Stimulated activated CD4-positive, alpha-beta T cell treated with anti-CD3 and anti-CD28 coated beads, Interleukin-1b, Interleukin-23, amount 100 ng/mL, for 24 hours (primary cell): ENCODE measurements around the gene CCDC97.
"Not testable (repeated sequence)": the region's sequence is repeated elsewhere in the genome, so short reads cannot be mapped to it uniquely, and the experiment has no call there.

ENCODE experiments used
- DNase-seq, 4 experiments: peaks; one replicate each; pipeline ENCODE4 v3.0.0-alpha.2; 2020; ENCODE audit warnings: low read depth in 4 of 4, low spot score in 1 of 4

CCDC97 gene

GRCh38 chr19:41357746-41358145 is 47.8 kb downstream of the CCDC97 start:
- no peak for DNase-seq

DNA sequence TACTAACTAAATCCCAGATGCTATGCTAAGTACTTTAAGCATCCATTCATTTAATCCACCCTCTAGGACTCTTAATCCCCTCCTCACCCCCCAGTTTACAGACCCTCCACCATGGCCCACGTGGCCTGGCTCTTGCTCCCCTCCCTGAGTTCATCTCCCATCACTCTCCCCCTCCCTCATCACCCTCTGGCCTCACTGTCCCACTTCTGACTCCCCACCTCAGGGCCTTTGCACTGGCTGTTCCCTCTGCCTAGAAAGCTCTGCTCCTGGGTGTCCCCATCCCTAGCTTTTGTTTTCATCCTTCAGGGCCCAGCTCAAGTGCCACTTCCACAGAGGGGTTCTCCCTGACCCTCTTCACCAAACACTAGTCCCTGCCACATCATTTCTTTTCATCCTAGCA is 49.8 kb downstream of the CCDC97 start:
- DNase-seq, result no peak

DNA sequence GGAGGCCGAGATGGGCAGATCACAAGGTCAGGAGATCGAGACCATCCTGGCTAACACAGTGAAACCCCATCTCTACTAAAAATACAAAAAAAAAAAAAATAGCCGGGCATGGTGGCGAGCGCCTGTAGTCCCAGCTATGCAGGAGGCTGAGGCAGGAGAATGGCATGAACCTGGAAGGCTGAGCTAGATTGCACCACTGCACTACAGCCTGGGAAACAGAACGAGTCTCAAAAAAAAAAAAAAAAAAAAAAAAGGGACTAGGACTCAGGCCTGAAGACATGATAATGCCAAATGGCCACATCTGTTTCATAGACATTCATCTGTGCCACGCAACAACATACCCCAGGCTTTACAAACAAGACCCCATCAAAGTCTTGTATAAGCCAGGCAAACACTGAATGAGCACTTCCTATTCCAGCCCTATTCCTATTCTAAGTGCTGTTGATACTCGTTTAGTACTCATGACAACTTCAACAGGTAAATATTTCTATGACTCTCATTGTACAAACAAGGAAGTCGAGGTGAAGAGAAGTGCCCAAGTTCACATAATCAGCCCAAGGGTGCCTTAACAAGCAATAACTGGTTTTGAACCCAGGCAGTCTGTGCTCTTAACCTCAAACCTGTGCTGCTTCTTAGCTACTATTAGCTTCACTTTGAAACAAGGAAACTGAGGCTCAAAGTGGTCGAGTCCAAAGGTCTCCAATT is 52.3 kb downstream of the CCDC97 start:
- DNase-seq, result no peak

GRCh38 chr19:41363371-41363752 is 53.4 kb downstream of the CCDC97 start:
- DNase-seq, result no peak

GRCh38 chr19:41363753-41364523 is 54.0 kb downstream of the CCDC97 start, which contains the start of gene B9D2:
Gene B9D2 (minus strand): TSS chr19:41364149. CDS start chr19:41363519, 630 bp downstream.
- peak; percentile 91 to 97 (median 94) for DNase-seq

DNA sequence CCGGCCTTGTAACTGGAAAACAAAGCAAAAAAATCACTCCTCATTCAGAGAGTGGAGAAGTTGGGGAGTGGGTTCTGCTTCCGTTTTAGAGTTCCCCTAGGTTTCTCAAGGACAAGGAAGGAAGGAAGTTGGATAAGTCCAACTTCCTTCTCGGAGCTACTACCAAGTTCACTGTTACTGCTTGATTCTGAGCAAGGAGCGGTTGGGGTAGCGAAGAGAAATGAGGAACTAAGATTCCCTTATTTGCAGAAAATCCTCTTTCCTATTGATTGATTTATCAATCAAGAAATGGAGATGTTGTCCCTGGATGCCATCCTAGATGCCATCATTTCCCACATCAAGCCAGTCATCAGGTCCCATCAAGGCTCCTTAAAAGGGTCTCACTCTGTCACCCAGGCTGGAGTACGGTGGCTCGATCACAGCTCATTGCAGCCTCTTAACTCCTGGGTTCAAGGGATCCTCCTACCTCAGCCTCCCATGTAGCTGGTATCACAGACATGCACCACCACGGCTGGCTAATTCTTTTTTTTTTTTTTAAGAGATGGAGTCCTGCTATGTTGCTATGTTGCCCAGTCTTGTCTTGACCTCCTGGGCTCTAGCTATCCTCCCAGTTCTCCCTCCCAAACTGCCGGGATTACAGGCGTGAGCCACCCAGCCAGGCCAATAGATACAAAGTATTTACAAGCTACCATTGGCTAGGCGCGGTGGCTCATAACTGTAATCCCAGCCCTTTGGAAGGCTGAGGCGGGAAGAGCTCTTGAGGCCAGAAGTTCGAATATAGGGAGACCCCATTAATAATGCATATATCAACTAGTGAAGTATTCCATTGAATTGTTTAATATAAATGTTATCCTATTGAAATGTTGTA is 54.8 kb downstream of the CCDC97 start:
- DNase-seq, result no peak

GRCh38 chr19:41366089-41366488 is 56.1 kb downstream of the CCDC97 start:
- DNase-seq, result no peak

- no peak for DNase-seq
Measured at GRCh38 chr19:41367848-41368301, 57.9 kb downstream of the CCDC97 start.

- DNase-seq, result no peak
Measured at GRCh38 chr19:41369769-41370168, 59.8 kb downstream of the CCDC97 start.

DNA sequence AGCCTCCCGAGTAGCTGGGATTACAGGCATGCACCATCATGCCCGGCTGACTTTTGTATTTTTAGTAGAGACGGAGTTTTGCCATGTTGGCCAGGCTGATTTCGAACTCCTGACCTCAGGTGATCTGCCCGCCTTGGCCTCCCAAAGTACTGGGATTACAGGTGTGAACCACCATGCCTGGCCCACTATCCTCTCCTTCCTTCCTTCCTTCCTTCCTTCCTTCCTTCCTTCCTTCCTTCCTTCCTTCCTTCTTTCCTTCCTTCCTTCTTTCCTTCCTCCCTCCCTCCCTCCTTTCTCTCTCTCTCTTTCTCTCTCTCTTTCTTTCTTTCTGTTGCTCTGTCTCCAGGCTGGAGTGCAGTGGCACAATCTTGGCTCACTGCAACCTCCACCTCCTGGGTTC is 61.1 kb downstream of the CCDC97 start:
- DNase-seq, result not testable (repeated sequence)

DNA sequence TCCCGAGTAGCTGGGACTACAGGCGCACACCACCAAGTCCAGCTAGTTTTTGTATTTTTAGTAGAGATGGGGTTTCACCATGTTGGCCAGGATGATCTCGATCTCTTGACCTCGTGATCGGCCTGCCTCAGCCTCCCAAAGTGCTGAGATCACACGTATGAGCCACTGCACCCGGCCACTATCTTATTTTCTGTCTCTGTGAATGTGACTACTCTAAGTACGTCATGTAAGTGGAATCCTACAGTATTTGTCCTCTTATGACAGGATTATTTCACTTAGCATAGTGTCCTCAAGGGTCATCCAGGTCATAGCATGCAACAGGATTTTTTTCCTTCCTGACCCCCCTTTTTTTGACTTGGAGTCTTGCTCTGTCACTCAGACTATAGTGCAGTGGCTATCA is 61.6 kb downstream of the CCDC97 start:
- DNase-seq, result no peak

DNA sequence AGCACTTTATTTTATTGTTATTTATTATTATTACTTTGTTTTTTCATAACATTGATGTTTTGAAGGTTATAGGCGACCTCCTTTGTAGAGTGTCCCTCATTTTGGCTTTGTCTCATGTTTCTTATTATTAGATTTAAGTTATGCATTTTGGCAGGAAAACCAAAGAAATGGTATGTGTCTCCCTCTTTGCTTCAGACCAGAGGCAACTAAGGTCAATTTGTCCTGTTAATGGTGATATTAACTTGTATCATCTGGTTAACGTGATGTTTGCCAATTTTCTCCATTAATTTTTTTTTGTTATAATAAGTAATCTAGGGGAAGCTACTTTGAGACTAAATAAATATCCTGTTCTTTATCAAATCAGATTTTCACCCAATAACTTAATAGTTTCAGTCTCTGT is 62.5 kb downstream of the CCDC97 start:
- no peak for DNase-seq

DNA sequence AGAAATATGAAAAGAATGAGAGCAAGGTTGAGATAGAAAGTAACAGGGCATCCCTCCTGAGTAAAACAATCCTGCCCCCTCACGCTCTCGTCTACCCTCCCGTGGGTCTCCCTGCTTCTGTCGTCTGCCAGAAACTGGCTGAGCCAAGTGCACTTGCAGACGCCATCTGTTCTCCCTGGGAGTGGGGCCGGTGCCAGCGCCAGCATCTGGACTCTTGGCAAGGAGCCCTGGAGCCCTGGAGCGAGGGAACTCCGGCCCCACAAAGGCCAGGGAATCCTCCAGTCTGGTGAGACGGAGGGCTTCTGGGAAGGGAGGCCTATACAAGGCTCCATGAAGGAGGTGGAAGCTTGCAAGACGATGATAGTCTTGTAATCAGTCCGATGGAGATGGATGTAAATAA is 64.0 kb downstream of the CCDC97 start:
- DNase-seq, result no peak
